Thyroid gland (tissue), 4 donors: Measurements from ENCODE around the gene QKI. TPM values are rescaled to one million over a fixed set of nuclear protein-coding genes. Genes with fewer than 3 reads are reported as not detected.

Experiments used
- DNase-seq, 2 donors: peaks; one replicate each; pipeline ENCODE4 v3.0.0-alpha.2; 2019
- H3K27ac ChIP-seq, 3 donors: fragments of 200-600 bp; sonication (generic); 1 replicate in 2 of 3; 2 replicates in 1 of 3; pipeline ENCODE4 v1.5.1; 2016 to 2019; ENCODE audit warnings: mild to moderate bottlenecking in 1 of 3, moderate library complexity in 1 of 3
- H3K27me3 ChIP-seq: fragments of 200-600 bp; sonication (generic); one replicate; pipeline ENCODE4 v1.5.1; 2019
- H3K36me3 ChIP-seq, 2 donors: fragments of 200-600 bp; sonication (generic); one replicate each; pipeline ENCODE4 v1.5.1; 2016 to 2019
- H3K4me1 ChIP-seq, 2 donors: fragments of 200-600 bp; sonication (generic); one replicate each; pipeline ENCODE4 v1.5.1; 2017 to 2019
- H3K4me3 ChIP-seq, 3 donors: fragments of 200-600 bp; sonication (generic); replicated peaks in 1 of 3; 1 replicate in 2 of 3; 2 replicates in 1 of 3; pipeline ENCODE4 v1.5.1; 2016; ENCODE audit warnings: mild to moderate bottlenecking in 1 of 3
- H3K9me3 ChIP-seq: fragments of 200-600 bp; sonication (generic); one replicate; pipeline ENCODE4 v1.5.1; 2017
- POLR2A ChIP-seq, 2 donors: fragments of 450-650 bp; IDR thresholded peaks; one replicate each; pipeline ENCODE4 v1.6.1; 2017; ENCODE audit warnings: antibody characterized with exemption in 2 of 2, mild to moderate bottlenecking in 2 of 2, moderate library complexity in 1 of 2
- WGBS, 2 donors: methylation state at CpG; one replicate each; pipeline ENCODE4 v1.1.5; 2017; 5-methylcytosine and 5-hydroxymethylcytosine counted together
- intact Hi-C: fragments of 100-400 bp; cut with DNase I; formaldehyde crosslinking; loops from one replicate; pipeline ENCODE4 v1.15.1; 2023
- total RNA-seq, 4 donors: library from RNA; depleted of rRNA; stranded (reverse); fragments of >200 nt; gene quantifications; one replicate each; pipeline ENCODE4 v1.2.3, GENCODE V29; 2016
- TF ChIP-seq, protein P1 (sequence below), 6 experiments: fragments of 200-600 bp in 3 of 6; fragments of 450-650 bp in 3 of 6; sonication (generic) in 3 of 6; IDR thresholded peaks; one replicate each; pipeline ENCODE4 v1.5.1; 2016 to 2019; ENCODE audit warnings: antibody characterized with exemption in 6 of 6, mild to moderate bottlenecking in 2 of 6, inconsistent platforms in 1 of 6, moderate library complexity in 1 of 6

Gene QKI
- total RNA-seq, 4 donors from 2014 or later: 90.3 to 134 (median 101) TPM

GRCh38 chr6:163391985-163392384 lies 22.5 kb upstream of the QKI start:
- WGBS, 2 donors: 96 to 97% methylated on average over 2 of the region's 2 CpGs
- H3K27ac ChIP-seq: no peak overlapping the region
- no peak for DNase-seq
- TF ChIP-seq POLR2A (IDR thresholded peaks at IDR 0.05): no peak
- TF ChIP-seq, protein P1, sequence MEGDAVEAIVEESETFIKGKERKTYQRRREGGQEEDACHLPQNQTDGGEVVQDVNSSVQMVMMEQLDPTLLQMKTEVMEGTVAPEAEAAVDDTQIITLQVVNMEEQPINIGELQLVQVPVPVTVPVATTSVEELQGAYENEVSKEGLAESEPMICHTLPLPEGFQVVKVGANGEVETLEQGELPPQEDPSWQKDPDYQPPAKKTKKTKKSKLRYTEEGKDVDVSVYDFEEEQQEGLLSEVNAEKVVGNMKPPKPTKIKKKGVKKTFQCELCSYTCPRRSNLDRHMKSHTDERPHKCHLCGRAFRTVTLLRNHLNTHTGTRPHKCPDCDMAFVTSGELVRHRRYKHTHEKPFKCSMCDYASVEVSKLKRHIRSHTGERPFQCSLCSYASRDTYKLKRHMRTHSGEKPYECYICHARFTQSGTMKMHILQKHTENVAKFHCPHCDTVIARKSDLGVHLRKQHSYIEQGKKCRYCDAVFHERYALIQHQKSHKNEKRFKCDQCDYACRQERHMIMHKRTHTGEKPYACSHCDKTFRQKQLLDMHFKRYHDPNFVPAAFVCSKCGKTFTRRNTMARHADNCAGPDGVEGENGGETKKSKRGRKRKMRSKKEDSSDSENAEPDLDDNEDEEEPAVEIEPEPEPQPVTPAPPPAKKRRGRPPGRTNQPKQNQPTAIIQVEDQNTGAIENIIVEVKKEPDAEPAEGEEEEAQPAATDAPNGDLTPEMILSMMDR (IDR thresholded peaks at IDR 0.05): no peak
- H3K4me1 ChIP-seq: peaks cover under 1 to 3% of the 10 kb centered on the region in 2 donors
- H3K9me3 ChIP-seq: no peaks in the 10 kb centered on the region
- intact Hi-C loops: no loop called here
- H3K36me3 ChIP-seq: no peaks in the 10 kb centered on the region
- no peak overlapping the region for H3K4me3 ChIP-seq
- no peaks in the 10 kb centered on the region for H3K27me3 ChIP-seq

DNA sequence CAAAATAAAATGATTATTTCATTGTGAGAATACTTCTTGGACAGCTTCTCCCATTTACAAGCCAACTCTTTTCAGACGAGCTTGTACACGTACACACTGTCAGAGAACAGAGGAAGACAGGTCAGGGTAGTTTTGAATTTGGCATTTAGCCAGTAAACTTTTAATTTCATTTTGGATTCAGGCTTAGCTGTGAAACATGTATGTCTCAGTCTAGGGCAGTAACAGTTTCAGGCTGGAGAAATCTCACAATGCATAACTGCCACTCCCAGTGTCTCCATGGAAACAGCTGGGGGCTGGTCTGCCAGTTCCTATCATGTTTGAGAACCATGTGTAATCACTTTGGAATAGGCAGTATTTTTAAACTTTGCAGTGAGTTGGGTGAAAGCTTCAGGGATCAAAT lies 22.0 kb upstream of the QKI start:
- TF ChIP-seq POLR2A (IDR thresholded peaks at IDR 0.05): no peak
- TF ChIP-seq, protein P1 (IDR thresholded peaks at IDR 0.05): no peak
- DNase-seq: peak; percentile 23 to 27
- Histone ChIP-seq H3K27me3 (no peaks in the 10 kb centered on the region), H3K36me3 (no peaks in the 10 kb centered on the region), H3K4me3 (no peak overlapping the region), H3K27ac (no peak overlapping the region), H3K9me3 (no peaks in the 10 kb centered on the region), H3K4me1 (peaks cover 3 to 6% of the 10 kb centered on the region in 2 donors)
- WGBS, 2 donors: 39 to 58% methylated on average over 2 of the region's 2 CpGs
- intact Hi-C loops: no loop called here

- 81 to 92% methylated on average over 5 of the region's 5 CpGs for WGBS, 2 donors
- peaks cover 3 to 6% of the 10 kb centered on the region in 2 donors for H3K4me1 ChIP-seq
- intact Hi-C loops: no loop called here
- H3K27me3 ChIP-seq: no peaks in the 10 kb centered on the region
- no peaks in the 10 kb centered on the region for H3K36me3 ChIP-seq
- H3K4me3 ChIP-seq: no peak overlapping the region
- peak overlapping the region in 1 of 3 donors; percentile 2 for H3K27ac ChIP-seq
- TF ChIP-seq POLR2A (IDR thresholded peaks at IDR 0.05): no peak
- TF ChIP-seq, protein P1 (IDR thresholded peaks at IDR 0.05): no peak
- no peaks in the 10 kb centered on the region for H3K9me3 ChIP-seq
- no peak for DNase-seq
Observed at GRCh38 chr6:163393923-163394322, 20.6 kb upstream of the QKI start.

- TF ChIP-seq, protein P1 (IDR thresholded peaks at IDR 0.05): no peak
- TF ChIP-seq POLR2A (IDR thresholded peaks at IDR 0.05): no peak
- peaks cover 3 to 6% of the 10 kb centered on the region in 2 donors for H3K4me1 ChIP-seq
- whole genome bisulfite sequencing, 2 donors: 82 to 83% methylated on average over 4 of the region's 4 CpGs
- H3K9me3 ChIP-seq: no peaks in the 10 kb centered on the region
- no peak overlapping the region for H3K27ac ChIP-seq
- intact Hi-C loops: no loop called here
- H3K4me3 ChIP-seq: no peak overlapping the region
- no peaks in the 10 kb centered on the region for H3K27me3 ChIP-seq
- DNase-seq: no peak
- H3K36me3 ChIP-seq: no peaks in the 10 kb centered on the region
Observed at GRCh38 chr6:163394659-163395058, 19.9 kb upstream of the QKI start.

- DNase-seq: no peak
- H3K36me3 ChIP-seq: no peaks in the 10 kb centered on the region
- peaks cover 3 to 6% of the 10 kb centered on the region in 2 donors for H3K4me1 ChIP-seq
- WGBS, 2 donors: 90 to 94% methylated on average over 5 of the region's 5 CpGs
- no peak for TF ChIP-seq POLR2A (IDR thresholded peaks at IDR 0.05)
- TF ChIP-seq, protein P1 (IDR thresholded peaks at IDR 0.05): no peak
- H3K27ac ChIP-seq: no peak overlapping the region
- no peaks in the 10 kb centered on the region for H3K9me3 ChIP-seq
- no peak overlapping the region for H3K4me3 ChIP-seq
- no peaks in the 10 kb centered on the region for H3K27me3 ChIP-seq
- intact Hi-C loops: no loop called here
Observed at GRCh38 chr6:163395122-163395830, 19.2 kb upstream of the QKI start.
